Gastrocnemius medialis (tissue), 4 donors: ENCODE measurements around the gene SFMBT1. TPM values are rescaled to one million over a fixed set of nuclear protein-coding genes. Genes with fewer than 3 reads are reported as not detected.
A peak's percentile ranks its signal among the peaks of the same experiment; 100 is the strongest.

Source experiments
- ATAC-seq, 2 donors: fragments of 150-250 bp; one replicate each; pipeline ENCODE4 v1.9.1; 2016
- DNase-seq, 2 donors: peaks; one replicate each; pipeline ENCODE4 v3.0.0-alpha.2; 2019
- H3K27ac ChIP-seq, 4 donors: fragments of 200-600 bp; sonication (generic); 1 replicate in 1 of 4; 2 replicates in 3 of 4; pipeline ENCODE4 v1.5.1; 2016 to 2018; ENCODE audit warnings: mild to moderate bottlenecking in 2 of 4, moderate library complexity in 1 of 4
- H3K27me3 ChIP-seq, 3 donors: fragments of 200-600 bp; sonication (generic) in 2 of 3; 1 replicate in 1 of 3; 2 replicates in 2 of 3; pipeline versions ENCODE4 v1.5.1 to v1.6.0; 2016 to 2019; ENCODE audit warnings: mild to moderate bottlenecking in 1 of 3, moderate library complexity in 1 of 3
- H3K36me3 ChIP-seq, 2 donors: fragments of 200-600 bp; sonication (generic) in 1 of 2; one replicate each; pipeline ENCODE4 v1.5.1; 2017 to 2018
- H3K4me1 ChIP-seq, 2 donors: fragments of 200-600 bp; sonication (generic) in 1 of 2; one replicate each; pipeline ENCODE4 v1.5.1; 2016 to 2017; ENCODE audit warnings: mild to moderate bottlenecking in 2 of 2
- H3K4me3 ChIP-seq, 4 donors: fragments of 200-600 bp; sonication (generic) in 3 of 4; 1 replicate in 1 of 4; 2 replicates in 3 of 4; pipeline ENCODE4 v1.5.1; 2016 to 2019; ENCODE audit warnings: mild to moderate bottlenecking in 2 of 4
- H3K9me3 ChIP-seq, 3 donors: fragments of 200-600 bp; sonication (generic) in 2 of 3; 1 replicate in 1 of 3; 2 replicates in 2 of 3; pipeline ENCODE4 v1.5.1; 2016 to 2019
- CTCF ChIP-seq, 5 experiments: fragments of 450-650 bp in 3 of 5; fragments of 200-600 bp in 2 of 5; sonication (generic) in 2 of 5; IDR thresholded peaks in 4 of 5; conservative IDR thresholded peaks in 1 of 5; 1 replicate in 4 of 5; 2 replicates in 1 of 5; pipeline ENCODE4 v1.5.1; 2016 to 2019; ENCODE audit warnings: antibody characterized with exemption in 5 of 5, mild to moderate bottlenecking in 3 of 5, moderate library complexity in 3 of 5
- POLR2A ChIP-seq, 2 donors: fragments of 450-650 bp; IDR thresholded peaks; one replicate each; pipeline ENCODE4 v1.6.1; 2017; ENCODE audit warnings: antibody characterized with exemption in 2 of 2, mild to moderate bottlenecking in 2 of 2, moderate library complexity in 2 of 2
- in situ Hi-C, 4 donors: fragments of 200-750 bp; cut with MboI; loops; one replicate each; pipeline versions ENCODE4 v1.15.0 to v1.8.0; 2017; ENCODE audit warnings: low sequenced_read_pairs in 4 of 4
- intact Hi-C: fragments of 100-400 bp; cut with DNase I; formaldehyde crosslinking; loops from one replicate; pipeline ENCODE4 v1.15.1; 2023; ENCODE audit warnings: low total_unique reads
- total RNA-seq, 4 donors: library from RNA; depleted of rRNA; stranded (reverse); fragments of >200 nt; gene quantifications; one replicate each; pipeline versions ENCODE4 v1.1.0 to v1.2.3, GENCODE V29; 2016

SFMBT1 gene
- total RNA-seq, 4 donors from 2014 or later, result 17.5 to 39.7 (median 29.8) TPM

- intact Hi-C loops, result no loop called here
- no peaks in the 10 kb centered on the region for H3K4me1 ChIP-seq
- in situ Hi-C loops, result loop anchor here in 1 of 4 donors (25.0 kb wide), 1 partner anchor 190 kb away; no protein-coding TSS in a partner anchor
Measured at GRCh38 chr3:53051929-53052328, 6.1 kb upstream of the SFMBT1 start.

GRCh38 chr3:53049987-53050386, 4.1 kb upstream of the SFMBT1 start:
- no peaks in the 10 kb centered on the region for H3K27me3 ChIP-seq
- peaks cover 0 to 6% of the 10 kb centered on the region in 2 donors for H3K4me1 ChIP-seq
- peak overlapping the region in 1 of 4 donors; percentile 28 for H3K27ac ChIP-seq
- no peaks in the 10 kb centered on the region for H3K9me3 ChIP-seq
- in situ Hi-C loops (loop anchor here in 1 of 4 donors (25.0 kb wide), 1 partner anchor 188 kb away; no protein-coding TSS in a partner anchor), intact Hi-C loops (loop anchor here (5.0 kb wide), 1 partner anchor 343 kb away; the partner anchor contains the start of genes GLT8D1 and SPCS1)
- DNase-seq, result no peak
- peak in 1 of 2 donors; percentile 25 for ATAC-seq
- no peak overlapping the region for H3K4me3 ChIP-seq
- H3K36me3 ChIP-seq, result no peaks in the 10 kb centered on the region
- TF ChIP-seq CTCF (IDR thresholded peaks at IDR 0.05 in 4 of 5, conservative IDR thresholded peaks at IDR 0.05 in 1 of 5) (no peak), POLR2A (IDR thresholded peaks at IDR 0.05) (no peak)

More at GRCh38 chr3:53051929-53052328, 6.1 kb upstream of the SFMBT1 start:
- ATAC-seq (no peak), DNase-seq (no peak)
- Histone ChIP-seq H3K27ac (no peak overlapping the region), H3K9me3 (no peaks in the 10 kb centered on the region), H3K27me3 (no peaks in the 10 kb centered on the region), H3K4me3 (no peak overlapping the region), H3K36me3 (no peaks in the 10 kb centered on the region)
- no peak for TF ChIP-seq POLR2A (IDR thresholded peaks at IDR 0.05)
- no peak for TF ChIP-seq CTCF (IDR thresholded peaks at IDR 0.05 in 4 of 5, conservative IDR thresholded peaks at IDR 0.05 in 1 of 5)

- no peaks in the 10 kb centered on the region for H3K27me3 ChIP-seq
- peaks cover 6 to 9% of the 10 kb centered on the region in 2 donors for H3K4me1 ChIP-seq
- peak overlapping the region; percentile 72 to 96 (median 92) for H3K27ac ChIP-seq
- DNase-seq (peak; percentile 28 to 57), ATAC-seq (peak; percentile 37 to 43)
- intact Hi-C loops, result loop anchor here (2.0 to 5.0 kb wide), 2 partner anchors 196 to 339 kb away; partner anchors contain the start of genes GLT8D1 and SPCS1
- H3K36me3 ChIP-seq, result no peaks in the 10 kb centered on the region
- no peaks in the 10 kb centered on the region for H3K9me3 ChIP-seq
- TF ChIP-seq CTCF (IDR thresholded peaks at IDR 0.05 in 4 of 5, conservative IDR thresholded peaks at IDR 0.05 in 1 of 5) (peak; percentile 9 to 48 (median 42)), POLR2A (IDR thresholded peaks at IDR 0.05) (no peak)
- peak overlapping the region; percentile 81 to 94 (median 90) for H3K4me3 ChIP-seq
- in situ Hi-C loops, result no loop called here
Measured at GRCh38 chr3:53046171-53047170, 598 bp upstream of the SFMBT1 start.

GRCh38 chr3:53044711-53045517, 959 bp downstream of the SFMBT1 start:
- peak; percentile 20 to 53 for DNase-seq
- Histone ChIP-seq H3K9me3 (no peaks in the 10 kb centered on the region), H3K36me3 (no peaks in the 10 kb centered on the region), H3K27ac (peak overlapping the region; percentile 83 to 88 (median 84)), H3K4me3 (peak overlapping the region; percentile 60 to 81 (median 66)), H3K4me1 (peaks cover 16 to 20% of the 10 kb centered on the region in 2 donors), H3K27me3 (no peaks in the 10 kb centered on the region)
- intact Hi-C loops, result loop anchor here (2.0 to 5.0 kb wide), 3 partner anchors 28 to 338 kb away; partner anchors contain the start of genes GLT8D1, RFT1 and SPCS1
- in situ Hi-C loops, result no loop called here
- peak in 1 of 2 donors; percentile 38 for TF ChIP-seq POLR2A (IDR thresholded peaks at IDR 0.05)
- peak in 1 of 5 experiments; percentile 7 for TF ChIP-seq CTCF (IDR thresholded peaks at IDR 0.05 in 4 of 5, conservative IDR thresholded peaks at IDR 0.05 in 1 of 5)
- peak; percentile 13 to 43 for ATAC-seq
